Measurements from ENCODE around the gene XKR7.
"Not testable (repeated sequence)": the region's sequence is repeated elsewhere in the genome, so short reads cannot be mapped to it uniquely, and the experiment has no call there.

The XKR7 gene

DNA sequence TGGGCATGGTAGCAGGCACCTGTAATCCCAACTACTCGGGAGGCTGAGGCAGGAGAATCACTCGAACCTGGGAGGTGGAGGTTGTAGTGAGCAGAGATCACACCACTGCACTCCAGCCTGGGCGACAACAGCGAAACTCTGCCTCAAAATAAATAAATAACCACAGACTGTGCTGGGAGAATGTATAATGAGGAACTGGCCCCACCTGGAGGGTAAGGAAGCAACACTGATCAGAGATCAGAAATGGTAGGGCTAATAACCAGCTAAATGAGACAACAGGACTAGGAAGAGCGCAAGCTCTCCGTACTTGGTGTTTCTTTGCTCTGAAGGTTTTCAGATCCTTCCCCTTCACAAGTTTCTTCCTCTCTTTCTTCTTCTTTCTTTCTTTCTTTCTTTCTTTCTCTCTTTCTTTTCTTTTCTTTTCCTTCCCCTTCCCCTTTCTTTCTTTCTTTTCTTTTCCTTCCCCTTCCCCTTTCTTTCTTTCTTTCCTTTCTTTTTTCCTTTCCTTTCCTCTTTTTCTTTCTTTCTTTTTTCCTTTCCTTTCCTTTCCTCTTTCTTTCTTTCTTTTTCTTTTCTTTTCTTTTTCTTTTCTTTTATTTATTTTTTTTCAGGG lies 56.8 kb downstream of the XKR7 start:
- peaks cover 18% of the 10 kb centered on the region for H3K4me1 Mint-ChIP-seq (ENCODE audit: low read depth)
- H3K9me3 Mint-ChIP-seq: no peaks in the 10 kb centered on the region
- H3K27ac Mint-ChIP-seq: no peak overlapping the region
- no peak overlapping the region for H3K4me3 Mint-ChIP-seq
- intact Hi-C loops (cut with micrococcal nuclease): no loop called here
- peaks cover 56% of the 10 kb centered on the region for H3K27me3 Mint-ChIP-seq
- no peaks in the 10 kb centered on the region for H3K36me3 Mint-ChIP-seq (ENCODE audit: low read depth)

DNA sequence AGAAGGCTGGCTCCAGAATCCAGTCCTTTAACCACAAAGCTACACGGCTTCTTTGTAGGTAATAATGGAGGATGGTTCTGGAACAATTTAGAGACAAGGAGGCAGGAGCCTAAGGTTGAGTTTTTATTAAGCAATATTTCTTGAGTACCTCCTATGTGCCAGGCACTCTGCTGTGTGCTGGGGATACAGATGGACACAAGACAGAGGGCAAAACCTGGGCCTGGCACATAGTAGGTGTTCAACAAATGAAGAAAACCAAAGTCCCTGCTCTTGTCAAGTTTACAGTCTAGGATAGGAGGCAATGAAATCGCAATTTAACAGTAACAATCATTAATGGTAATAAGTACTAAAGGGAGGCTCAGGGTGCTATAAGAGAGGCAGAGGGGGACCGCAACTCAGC lies 59.7 kb downstream of the XKR7 start:
- H3K27ac Mint-ChIP-seq: no peak overlapping the region
- H3K4me3 Mint-ChIP-seq: no peak overlapping the region
- peaks cover 23% of the 10 kb centered on the region for H3K4me1 Mint-ChIP-seq (ENCODE audit: low read depth)
- H3K27me3 Mint-ChIP-seq: peaks cover 31% of the 10 kb centered on the region
- H3K36me3 Mint-ChIP-seq (ENCODE audit: low read depth): no peaks in the 10 kb centered on the region
- no peaks in the 10 kb centered on the region for H3K9me3 Mint-ChIP-seq
- intact Hi-C loops (cut with micrococcal nuclease): no loop called here

DNA sequence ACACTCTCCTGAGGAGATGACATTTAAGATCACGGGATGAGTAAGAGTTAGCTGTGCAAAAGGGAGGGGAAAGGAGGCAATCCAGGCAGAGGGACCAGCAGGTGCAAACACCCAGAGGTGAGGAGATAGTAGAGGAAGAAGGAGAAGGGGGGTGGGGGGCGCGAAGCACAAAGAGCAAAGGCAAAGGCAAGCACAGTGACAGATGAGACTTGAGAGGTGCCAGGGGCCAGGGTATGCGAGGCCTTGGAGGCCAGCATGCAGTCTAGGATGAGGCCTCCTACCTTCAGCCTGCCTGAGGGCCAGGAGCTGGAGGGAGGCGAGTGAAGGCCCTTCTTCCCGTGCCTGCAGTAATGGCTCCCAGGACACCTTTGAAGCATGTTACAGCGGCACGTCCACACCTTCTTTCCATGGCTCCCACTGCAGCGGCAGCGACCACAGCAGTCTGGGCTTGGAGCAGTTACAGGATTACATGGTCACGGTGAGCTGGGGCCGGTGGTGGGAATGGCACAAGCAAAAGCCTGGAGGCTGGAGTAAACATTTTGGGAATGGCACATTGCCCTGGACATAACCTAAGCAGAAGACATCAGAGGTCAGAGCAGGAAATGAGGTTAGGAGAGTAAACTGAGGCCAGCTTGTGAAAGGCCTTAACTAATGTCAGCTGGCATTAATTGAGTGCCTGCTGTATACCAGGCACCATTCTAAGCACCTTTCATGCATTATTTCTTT lies 60.9 kb downstream of the XKR7 start:
- Mint-ChIP-seq H3K4me3 (no peak overlapping the region), H3K27ac (no peak overlapping the region), H3K36me3 (ENCODE audit: low read depth) (no peaks in the 10 kb centered on the region), H3K4me1 (ENCODE audit: low read depth) (peaks cover 35% of the 10 kb centered on the region), H3K27me3 (peaks cover 19% of the 10 kb centered on the region), H3K9me3 (no peaks in the 10 kb centered on the region)
- intact Hi-C loops (cut with micrococcal nuclease): no loop called here

DNA sequence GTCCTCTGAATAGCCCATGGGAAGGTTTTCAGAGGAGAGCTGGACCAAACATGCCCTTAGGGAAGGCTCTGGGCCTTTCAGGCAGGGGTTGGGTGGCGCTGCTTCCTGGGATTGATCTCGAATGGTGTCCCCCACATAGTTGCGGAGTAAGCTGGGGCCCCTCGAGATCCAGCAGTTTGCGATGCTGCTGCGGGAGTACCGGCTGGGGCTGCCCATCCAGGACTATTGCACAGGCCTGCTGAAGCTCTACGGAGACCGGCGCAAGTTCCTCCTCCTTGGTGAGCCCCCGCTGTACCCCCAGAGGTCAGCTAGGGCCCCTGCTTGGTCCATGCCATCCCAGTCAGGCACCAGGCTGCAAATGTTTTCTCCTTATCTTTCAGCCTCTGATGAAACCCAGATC lies 61.6 kb downstream of the XKR7 start:
- Mint-ChIP-seq H3K27ac (no peak overlapping the region), H3K4me1 (ENCODE audit: low read depth) (peaks cover 43% of the 10 kb centered on the region), H3K4me3 (no peak overlapping the region), H3K36me3 (ENCODE audit: low read depth) (no peaks in the 10 kb centered on the region), H3K27me3 (peaks cover 11% of the 10 kb centered on the region), H3K9me3 (no peaks in the 10 kb centered on the region)
- intact Hi-C loops (cut with micrococcal nuclease): no loop called here

DNA sequence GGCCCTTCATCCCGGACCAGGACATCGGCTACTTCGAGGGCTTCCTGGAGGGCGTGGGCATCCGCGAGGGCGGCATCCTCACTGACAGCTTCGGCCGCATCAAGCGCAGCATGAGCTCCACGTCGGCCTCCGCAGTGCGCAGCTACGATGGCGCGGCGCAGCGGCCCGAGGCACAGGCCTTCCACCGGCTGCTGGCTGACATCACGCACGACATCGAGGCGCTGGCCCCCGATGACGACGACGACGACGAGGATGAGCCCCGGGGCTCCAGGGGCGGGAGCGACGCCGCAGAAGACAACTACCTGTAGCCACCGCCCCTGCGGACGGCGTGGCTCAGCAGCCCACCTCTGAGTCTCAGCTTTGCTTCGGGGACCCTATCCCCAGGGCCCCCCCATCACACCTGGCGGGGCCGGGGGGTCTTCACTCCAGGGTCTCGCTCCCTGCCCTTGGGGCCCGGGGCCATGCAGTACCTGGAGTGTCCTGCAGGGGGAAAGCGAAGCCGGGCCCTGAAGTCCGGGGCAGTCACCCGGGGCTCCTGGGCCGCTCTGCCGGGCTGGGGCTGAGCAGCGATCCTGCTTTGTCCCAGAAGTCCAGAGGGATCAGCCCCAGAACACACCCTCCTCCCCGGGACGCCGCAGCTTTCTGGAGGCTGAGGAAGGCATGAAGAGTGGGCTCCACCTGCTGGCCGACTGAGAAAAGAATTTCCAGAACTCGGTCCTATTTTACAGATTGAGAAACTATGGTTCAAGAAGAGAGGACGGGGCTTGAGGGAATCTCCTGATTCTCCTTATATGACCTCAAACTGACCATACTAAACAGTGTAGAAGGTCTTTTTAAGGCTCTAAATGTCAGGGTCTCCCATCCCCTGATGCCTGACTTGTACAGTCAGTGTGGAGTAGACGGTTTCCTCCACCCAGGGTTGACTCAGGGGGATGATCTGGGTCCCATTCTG lies 63.3 kb downstream of the XKR7 start:
- peak overlapping the region; percentile 70 for H3K4me3 Mint-ChIP-seq
- peaks cover 6% of the 10 kb centered on the region for H3K27me3 Mint-ChIP-seq
- H3K4me1 Mint-ChIP-seq (ENCODE audit: low read depth): peaks cover 54% of the 10 kb centered on the region
- no peak overlapping the region for H3K27ac Mint-ChIP-seq
- no peaks in the 10 kb centered on the region for H3K36me3 Mint-ChIP-seq (ENCODE audit: low read depth)
- no peaks in the 10 kb centered on the region for H3K9me3 Mint-ChIP-seq
- intact Hi-C loops (cut with micrococcal nuclease): loop anchor here (1.0 to 5.0 kb wide), 3 partner anchors 36 to 209 kb away; no protein-coding TSS in a partner anchor

DNA sequence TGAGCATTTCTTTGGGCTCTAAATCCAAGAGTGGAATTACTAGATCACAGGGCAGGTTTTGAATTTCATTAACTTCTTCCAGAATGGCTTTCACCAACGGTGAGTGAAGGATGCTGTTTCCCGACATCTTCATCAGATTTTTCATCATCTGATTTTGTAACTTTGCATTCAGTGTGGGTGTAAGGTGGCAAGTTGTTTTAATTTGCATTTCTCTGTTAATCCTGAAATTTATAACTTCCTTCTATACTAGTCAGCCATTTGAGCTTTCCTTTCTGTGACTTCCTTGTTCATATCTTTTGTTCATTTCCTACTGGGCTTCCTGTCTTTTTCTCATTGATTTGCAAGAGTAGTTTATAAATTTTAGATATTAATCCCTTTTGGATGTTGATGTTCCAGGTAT lies 65.4 kb downstream of the XKR7 start:
- intact Hi-C loops (cut with micrococcal nuclease): loop anchor here (5.0 kb wide), 1 partner anchor 34 kb away; no protein-coding TSS in a partner anchor
- Mint-ChIP-seq H3K9me3 (peaks cover 8% of the 10 kb centered on the region), H3K27me3 (peaks cover 6% of the 10 kb centered on the region), H3K36me3 (ENCODE audit: low read depth) (peaks cover 6% of the 10 kb centered on the region), H3K27ac (peak overlapping the region; percentile 69), H3K4me1 (ENCODE audit: low read depth) (peaks cover 73% of the 10 kb centered on the region), H3K4me3 (no peak overlapping the region)

DNA sequence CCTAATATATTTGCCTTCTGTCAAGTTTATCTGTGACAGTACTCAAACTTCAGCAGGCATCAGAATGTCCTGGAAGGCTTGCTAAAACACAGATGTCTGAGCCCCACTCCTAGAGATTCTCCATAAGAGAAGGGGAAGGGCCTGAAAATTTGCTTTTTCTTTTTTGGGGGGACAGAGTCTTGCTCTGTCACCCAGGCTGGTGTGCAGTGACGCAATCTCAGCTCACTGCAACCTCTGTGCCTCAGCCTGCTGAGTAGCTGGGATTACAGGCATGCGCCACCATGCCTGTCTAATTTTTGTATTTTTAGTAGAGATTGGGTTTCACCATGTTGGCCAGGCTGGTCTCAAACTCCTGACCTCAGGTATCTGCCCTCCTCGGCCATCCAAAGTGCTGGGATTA lies 65.8 kb downstream of the XKR7 start:
- not testable (repeated sequence) for H3K4me3 Mint-ChIP-seq; H3K27me3 Mint-ChIP-seq; H3K36me3 Mint-ChIP-seq (ENCODE audit: low read depth); H3K9me3 Mint-ChIP-seq
- H3K4me1 Mint-ChIP-seq (ENCODE audit: low read depth): peaks cover 73% of the 10 kb centered on the region
- peak overlapping the region; percentile 69 for H3K27ac Mint-ChIP-seq
- intact Hi-C loops (cut with micrococcal nuclease): loop anchor here (2.0 to 5.0 kb wide), 2 partner anchors 19 to 34 kb away; partner anchors contain the start of gene HCK

DNA sequence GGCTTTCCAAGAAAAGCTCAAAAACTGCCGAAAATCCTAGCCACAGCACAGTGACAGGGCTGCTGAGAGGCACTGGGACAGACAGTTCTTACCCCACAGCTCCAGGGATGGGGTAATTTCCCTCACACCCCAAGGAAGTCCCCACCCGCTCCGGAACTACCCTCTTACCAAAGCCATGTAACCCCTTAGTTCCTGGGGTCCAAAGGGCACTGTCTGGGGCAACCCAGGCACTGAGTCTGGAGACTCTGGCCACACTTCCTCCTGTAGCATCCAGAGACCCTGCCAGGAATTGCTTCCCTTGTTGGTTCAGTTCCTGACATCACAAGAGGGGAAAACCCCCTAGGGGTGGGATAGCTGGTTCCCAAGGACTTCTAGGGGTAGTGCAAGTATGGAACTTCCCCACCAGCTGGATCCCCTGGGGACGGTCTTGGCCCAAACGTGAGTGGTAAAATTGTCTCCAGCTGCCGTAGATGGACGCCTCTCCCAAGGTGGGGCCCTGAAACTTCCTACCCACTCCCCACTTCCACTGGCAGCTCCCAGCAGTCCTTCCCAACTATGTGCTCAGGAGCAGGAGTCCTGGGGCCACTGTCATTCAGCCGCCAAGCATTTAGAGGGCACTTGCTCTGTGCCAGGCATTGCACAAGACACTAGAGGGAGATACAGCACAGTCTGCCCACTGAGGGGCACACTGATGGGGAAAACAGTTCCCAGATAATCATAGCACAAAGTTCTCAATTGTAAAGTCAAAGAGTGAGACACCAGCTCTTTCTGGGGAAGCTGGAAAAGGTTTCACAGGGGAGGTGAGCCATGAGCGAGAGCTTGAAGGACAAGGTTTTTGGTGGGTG lies 66.9 kb downstream of the XKR7 start:
- Mint-ChIP-seq H3K4me1 (ENCODE audit: low read depth) (peaks cover 80% of the 10 kb centered on the region), H3K36me3 (ENCODE audit: low read depth) (peaks cover 6% of the 10 kb centered on the region), H3K27ac (peak overlapping the region; percentile 69), H3K9me3 (peaks cover 8% of the 10 kb centered on the region), H3K27me3 (peaks cover 3% of the 10 kb centered on the region), H3K4me3 (no peak overlapping the region)
- intact Hi-C loops (cut with micrococcal nuclease): loop anchor here (1.0 to 5.0 kb wide), 4 partner anchors 18 to 617 kb away; partner anchors contain the start of gene HCK

DNA sequence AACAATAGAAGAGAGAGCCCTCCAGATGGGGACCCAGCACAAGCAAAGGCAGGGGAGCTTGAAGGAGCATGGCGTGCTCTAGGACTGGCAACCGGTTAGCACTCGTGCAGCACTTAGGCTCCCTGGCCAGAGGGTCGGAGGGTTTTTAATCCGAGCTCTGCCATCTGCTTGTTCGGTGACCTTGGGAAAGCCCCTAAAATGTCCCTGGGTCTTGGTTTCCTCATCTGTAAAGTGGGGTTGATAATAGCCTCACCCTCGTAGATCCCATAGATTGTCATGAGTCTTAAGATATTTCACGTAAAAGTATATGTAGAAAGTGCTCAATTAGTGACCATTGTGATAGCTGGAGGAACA lies 67.5 kb downstream of the XKR7 start:
- peak overlapping the region; percentile 69 for H3K27ac Mint-ChIP-seq
- H3K9me3 Mint-ChIP-seq: peaks cover 8% of the 10 kb centered on the region
- no peak overlapping the region for H3K4me3 Mint-ChIP-seq
- H3K36me3 Mint-ChIP-seq (ENCODE audit: low read depth): peaks cover 6% of the 10 kb centered on the region
- intact Hi-C loops (cut with micrococcal nuclease): loop anchor here (1.0 to 5.0 kb wide), 3 partner anchors 17 to 617 kb away; partner anchors contain the start of gene HCK
- peaks cover 85% of the 10 kb centered on the region for H3K4me1 Mint-ChIP-seq (ENCODE audit: low read depth)
- peaks cover 3% of the 10 kb centered on the region for H3K27me3 Mint-ChIP-seq

DNA sequence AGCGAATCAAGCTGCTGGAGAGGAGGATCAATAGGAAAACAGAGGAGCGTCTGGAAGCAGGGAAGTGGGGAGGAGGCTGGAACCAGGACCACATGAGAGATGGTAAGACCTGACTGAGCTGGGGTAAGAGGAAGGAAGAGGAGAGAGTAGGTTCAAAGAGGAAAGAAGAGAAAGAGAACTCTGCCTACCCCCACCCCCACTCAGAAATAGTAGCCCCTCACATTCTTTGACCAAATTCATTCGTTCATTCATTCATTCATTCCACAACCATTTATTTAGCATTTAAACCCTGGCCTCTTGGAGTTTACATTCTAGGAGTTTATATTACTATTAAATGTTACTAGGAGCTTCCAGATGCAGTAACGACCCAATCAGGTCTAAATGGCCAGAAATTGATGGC lies 68.3 kb downstream of the XKR7 start:
- Mint-ChIP-seq H3K4me1 (ENCODE audit: low read depth) (peaks cover 88% of the 10 kb centered on the region), H3K4me3 (peak overlapping the region; percentile 22), H3K9me3 (peaks cover 8% of the 10 kb centered on the region), H3K27me3 (no peaks in the 10 kb centered on the region), H3K27ac (peak overlapping the region; percentile 69), H3K36me3 (ENCODE audit: low read depth) (peaks cover 6% of the 10 kb centered on the region)
- intact Hi-C loops (cut with micrococcal nuclease): loop anchor here (5.0 kb wide), 1 partner anchor 616 kb away; no protein-coding TSS in a partner anchor

DNA sequence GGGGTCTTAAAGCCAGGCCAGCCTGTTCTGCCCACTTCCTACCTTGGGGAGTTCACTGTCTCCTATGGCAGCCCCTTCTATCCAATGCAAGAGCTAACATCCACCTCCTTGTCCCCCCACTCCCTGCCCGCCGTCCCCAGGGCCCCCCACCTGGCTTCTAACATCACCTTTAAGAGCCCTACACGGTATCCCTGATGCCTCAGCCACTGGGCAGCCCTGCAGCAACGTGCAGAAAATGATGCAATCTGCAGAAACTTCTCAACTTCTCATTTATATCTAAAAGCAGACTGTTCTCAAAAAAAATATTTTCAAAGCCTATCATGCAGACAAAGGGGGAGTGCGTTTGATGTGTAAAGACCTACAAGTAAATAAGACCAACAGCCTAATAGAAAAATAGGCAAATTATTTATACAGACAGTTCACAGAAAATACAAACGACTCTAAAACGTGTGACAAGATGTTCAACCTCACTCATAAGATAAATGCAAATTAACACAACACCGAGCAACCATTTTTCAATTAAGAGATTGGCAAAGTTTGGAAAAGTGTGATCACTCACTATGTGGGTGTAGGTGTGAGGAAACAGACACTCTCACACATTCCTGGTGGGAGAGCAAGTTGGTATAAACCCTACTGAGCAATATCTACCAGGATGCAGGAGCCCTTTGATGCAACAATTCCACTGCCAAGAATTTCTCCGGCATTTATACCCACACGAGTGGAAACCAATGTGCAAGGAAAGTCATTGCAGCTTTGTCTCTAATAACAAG lies 69.0 kb downstream of the XKR7 start:
- Mint-ChIP-seq H3K4me3 (no peak overlapping the region), H3K27me3 (no peaks in the 10 kb centered on the region), H3K4me1 (ENCODE audit: low read depth) (peaks cover 88% of the 10 kb centered on the region)

DNA sequence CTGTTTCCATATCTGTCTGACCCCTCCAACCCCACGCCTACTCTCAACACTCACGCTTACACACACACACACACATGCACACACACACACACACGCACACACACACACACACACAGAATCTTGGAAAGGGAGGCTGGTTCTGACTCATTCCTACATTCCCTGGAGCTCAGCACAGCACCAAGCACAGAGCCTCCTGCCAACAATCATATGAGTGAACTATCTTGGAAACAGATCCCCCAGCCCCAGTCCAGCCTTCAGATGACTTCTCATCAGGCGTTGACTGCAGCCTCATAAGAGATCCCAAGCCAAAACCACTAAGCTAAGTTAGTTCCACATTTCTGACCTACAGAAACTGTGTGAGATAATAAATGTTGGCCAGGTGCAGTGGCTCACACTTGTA lies 70.0 kb downstream of the XKR7 start:
- intact Hi-C loops (cut with micrococcal nuclease): loop anchor here (5.0 kb wide), 1 partner anchor 614 kb away; no protein-coding TSS in a partner anchor
- no peaks in the 10 kb centered on the region for H3K27me3 Mint-ChIP-seq

More for the DNA sequence above, 69.0 kb downstream of the XKR7 start:
- peaks cover 6% of the 10 kb centered on the region for H3K36me3 Mint-ChIP-seq (ENCODE audit: low read depth)
- intact Hi-C loops (cut with micrococcal nuclease): loop anchor here (5.0 kb wide), 1 partner anchor 615 kb away; no protein-coding TSS in a partner anchor
- H3K27ac Mint-ChIP-seq: peak overlapping the region; percentile 69
- peaks cover 8% of the 10 kb centered on the region for H3K9me3 Mint-ChIP-seq

More for the DNA sequence above, 70.0 kb downstream of the XKR7 start:
- Mint-ChIP-seq H3K9me3 (peaks cover 8% of the 10 kb centered on the region), H3K4me1 (ENCODE audit: low read depth) (peaks cover 89% of the 10 kb centered on the region), H3K27ac (peak overlapping the region; percentile 27), H3K36me3 (ENCODE audit: low read depth) (peaks cover 6% of the 10 kb centered on the region), H3K4me3 (no peak overlapping the region)
